NCI-H524 treated with DMSO at 0.1 percent for 48 hours (cell line): Measurements from ENCODE around the gene C6orf62.
"Not testable (repeated sequence)": the region's sequence is repeated elsewhere in the genome, so short reads cannot be mapped to it uniquely, and the experiment has no call there.

Experiments used
- DNase-seq: peaks from one replicate; lab custom pipeline; 2025; lab: John Stamatoyannopoulos, UW

C6orf62 gene

DNA sequence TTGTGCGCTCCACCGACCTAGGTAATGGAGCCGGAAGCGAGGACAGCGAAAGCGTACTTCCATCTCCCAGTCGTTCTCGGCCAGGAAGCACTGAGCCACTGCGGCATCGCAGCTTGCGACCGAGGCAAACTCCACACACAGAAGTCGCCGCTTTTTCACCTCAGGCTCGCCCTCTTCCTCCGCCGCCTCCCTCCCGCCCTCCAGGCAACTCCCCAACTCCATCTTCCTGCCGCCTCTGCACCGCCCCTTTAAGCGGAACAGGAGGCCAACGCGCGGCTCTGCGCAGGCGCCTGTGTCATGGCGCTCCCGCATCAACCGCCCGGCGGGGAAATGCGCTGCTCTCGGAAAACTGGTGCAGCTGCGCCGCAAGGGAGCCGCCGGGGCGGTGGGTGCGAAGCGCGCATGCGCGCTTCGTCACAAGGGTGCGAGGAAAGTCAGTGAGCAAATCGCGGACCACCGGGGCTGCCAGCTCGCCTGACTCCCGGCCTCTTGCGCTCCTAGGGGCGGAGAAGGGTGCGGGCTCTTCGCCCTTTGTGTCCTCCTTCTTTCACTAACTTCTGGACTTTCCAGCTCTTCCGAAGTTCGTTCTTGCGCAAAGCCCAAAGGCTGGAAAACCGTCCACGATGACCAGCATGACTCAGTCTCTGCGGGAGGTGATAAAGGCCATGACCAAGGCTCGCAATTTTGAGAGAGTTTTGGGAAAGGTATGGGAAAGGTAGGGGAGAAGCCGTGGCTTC, 52.1 kb downstream of the C6orf62 start, which contains the start of the genes ACOT13 and TDP2:
Gene ACOT13 (plus strand): TSS at position 437 of the 737 bp plus-strand sequence. CDS start 187 bp downstream, at position 624.
Gene TDP2 (minus strand): TSS at position 259 of the 737 bp plus-strand sequence. CDS start 37 bp downstream, at position 222.
- peak; percentile 64 for DNase-seq

DNA sequence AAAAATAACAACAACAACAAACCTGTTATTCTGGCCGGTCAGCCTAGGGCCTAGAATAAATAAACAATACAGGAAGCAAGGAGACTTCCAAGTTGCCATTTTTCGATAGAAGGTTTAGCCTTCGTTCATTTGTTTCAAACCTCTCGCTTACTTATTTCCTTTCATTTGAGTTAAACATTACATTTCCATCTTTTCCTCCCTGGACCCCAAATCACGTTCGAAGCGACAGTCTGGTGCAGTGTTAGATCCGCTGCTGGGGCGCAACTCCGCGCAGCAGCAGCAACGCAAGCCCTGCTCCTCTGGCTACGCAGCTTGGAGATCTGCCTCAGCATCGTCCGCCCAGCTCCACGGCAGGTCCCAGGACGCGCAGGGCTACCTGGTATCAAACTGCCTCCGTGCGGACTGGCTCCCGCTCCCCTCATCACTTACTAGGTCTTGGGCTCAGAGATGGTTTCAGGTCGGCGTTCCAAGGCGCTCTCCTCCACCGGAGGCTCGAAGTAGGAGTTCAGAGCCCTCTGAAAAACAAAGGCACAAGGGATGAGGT, 52.8 kb downstream of the C6orf62 start:
- DNase-seq = no peak

- no peak for DNase-seq
These were observed 54.6 kb downstream of the C6orf62 start for GRCh38 chr6:24664046-24664987.

DNA sequence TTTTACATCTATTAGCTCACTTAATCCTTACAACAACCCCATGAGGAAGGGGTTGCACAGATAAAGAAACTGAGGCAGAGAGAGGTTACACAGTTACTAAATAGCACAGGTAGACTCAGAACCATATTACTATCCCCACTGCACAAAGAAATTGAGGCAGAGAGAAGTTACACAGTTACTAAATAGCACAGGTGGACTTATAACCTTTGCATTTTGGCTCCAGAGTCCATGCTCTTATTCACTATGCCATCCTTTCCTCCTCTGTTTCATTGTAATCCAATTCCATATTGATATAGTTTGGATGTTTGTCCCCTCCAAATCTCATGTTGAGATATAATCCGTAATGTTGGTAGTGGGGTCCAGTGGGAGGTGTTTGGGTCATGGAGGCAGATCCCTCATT, 55.8 kb downstream of the C6orf62 start:
- no peak for DNase-seq

GRCh38 chr6:24662236-24662635, 56.7 kb downstream of the C6orf62 start:
- no peak for DNase-seq

- DNase-seq = not testable (repeated sequence)
These were observed 57.2 kb downstream of the C6orf62 start for GRCh38 chr6:24661759-24662158.

GRCh38 chr6:24660105-24660504, 58.8 kb downstream of the C6orf62 start:
- no peak for DNase-seq

- DNase-seq = no peak
These were observed 59.4 kb downstream of the C6orf62 start for GRCh38 chr6:24659561-24659960.

GRCh38 chr6:24658573-24659560, 60.1 kb downstream of the C6orf62 start:
- DNase-seq = no peak

- no peak for DNase-seq
These were observed 63.7 kb downstream of the C6orf62 start for GRCh38 chr6:24655215-24655614.
